Neural cell (in vitro differentiated cells): ENCODE results near the gene PRKAR1B. TPM values are rescaled to one million over a fixed set of nuclear protein-coding genes. Genes with fewer than 3 reads are reported as not detected.

ENCODE experiments used
- H2AFZ ChIP-seq: fragments of 200-600, 300-800 bp; sonication (generic), shearing (Covaris generic); 2 replicates; pipeline ENCODE4 v1.6.0; 2014; ENCODE audit warnings: low read depth, mild to moderate bottlenecking, antibody characterized with exemption, low read length, moderate library complexity
- H3F3A ChIP-seq: fragments of 200-600 bp; shearing (Covaris generic); 2 replicates; pipeline ENCODE4 v1.6.1; 2016; ENCODE audit warnings: mild to moderate bottlenecking, moderate library complexity, mixed read lengths, antibody characterized with exemption, low read length; ENCODE audit not compliant: insufficient read depth, poor library complexity, severe bottlenecking
- H3K27ac ChIP-seq: fragments of 200-600, 300-800 bp; sonication (generic), shearing (Covaris generic); 2 replicates; pipeline ENCODE4 v1.5.1; 2014; ENCODE audit warnings: mild to moderate bottlenecking, low read length, moderate library complexity
- H3K27me3 ChIP-seq: fragments of 300-800, 200-600 bp; sonication (generic), shearing (Covaris generic); 2 replicates; pipeline ENCODE4 v1.6.0; 2014; ENCODE audit warnings: mild to moderate bottlenecking, low read depth, low read length, moderate library complexity; ENCODE audit not compliant: insufficient read depth
- H3K36me3 ChIP-seq: fragments of 300-800, 200-600 bp; sonication (generic), shearing (Covaris generic); 2 replicates; pipeline ENCODE4 v1.5.1; 2014; ENCODE audit warnings: mild to moderate bottlenecking, antibody characterized with exemption, low read length, moderate library complexity; ENCODE audit not compliant: insufficient read depth
- H3K4me2 ChIP-seq: fragments of 300-800, 200-600 bp; sonication (generic), shearing (Covaris generic); 2 replicates; pipeline ENCODE4 v1.6.0; 2014; ENCODE audit warnings: mild to moderate bottlenecking, low read length
- H3K4me3 ChIP-seq: fragments of 300-800, 200-600 bp; sonication (generic), shearing (Covaris generic); 2 replicates; pipeline ENCODE4 v1.5.1; 2014; ENCODE audit warnings: mild to moderate bottlenecking, low read length, moderate library complexity
- H3K79me2 ChIP-seq: fragments of 200-600 bp; shearing (Covaris generic); replicated peaks from 2 replicates; pipeline ENCODE4 v1.6.0; 2014; ENCODE audit warnings: mild to moderate bottlenecking, low read length, moderate library complexity; ENCODE audit not compliant: insufficient read depth
- H3K9ac ChIP-seq: fragments of 300-800, 200-600 bp; sonication (generic), shearing (Covaris generic); 2 replicates; pipeline ENCODE4 v1.6.1; 2016; ENCODE audit warnings: mild to moderate bottlenecking, low read length, mixed read lengths
- H3K9me2 ChIP-seq: fragments of 200-600 bp; shearing (Covaris generic); 2 replicates; pipeline ENCODE4 v1.6.1; 2016; ENCODE audit warnings: mild to moderate bottlenecking, low read length, mixed read lengths; ENCODE audit not compliant: insufficient read depth
- H3K9me3 ChIP-seq: fragments of 200-600, 300-800 bp; sonication (generic), shearing (Covaris generic); 2 replicates; pipeline ENCODE4 v1.6.1; 2016; ENCODE audit warnings: mild to moderate bottlenecking, mixed run types, low read length, moderate library complexity, mixed read lengths
- H4K20me1 ChIP-seq: fragments of 200-600 bp; shearing (Covaris generic); 2 replicates; pipeline ENCODE4 v1.6.1; 2016; ENCODE audit warnings: mild to moderate bottlenecking, mixed run types; ENCODE audit not compliant: insufficient read depth
- CTCF ChIP-seq: fragments of 450-650 bp; IDR thresholded peaks from 2 replicates; pipeline ENCODE4 v1.5.1; 2014; ENCODE audit warnings: antibody characterized with exemption, mild to moderate bottlenecking, moderate library complexity; ENCODE audit not compliant: poor library complexity, severe bottlenecking
- EP300 ChIP-seq: fragments of 450-650 bp; conservative IDR thresholded peaks from 2 replicates; pipeline ENCODE4 v1.6.1; 2014; ENCODE audit warnings: antibody characterized with exemption, mild to moderate bottlenecking, moderate library complexity; ENCODE audit not compliant: poor library complexity, severe bottlenecking
- EZH2 ChIP-seq: fragments of 200-600, 300-800 bp; shearing (Covaris generic), sonication (generic); IDR thresholded peaks from 2 replicates; pipeline ENCODE4 v1.6.1; 2014; ENCODE audit warnings: antibody characterized with exemption, low read length, borderline replicate concordance, mild to moderate bottlenecking; ENCODE audit not compliant: insufficient read depth, poor library complexity, severe bottlenecking
- MXI1 ChIP-seq: fragments of 450-650 bp; conservative IDR thresholded peaks from 2 replicates; pipeline ENCODE4 v1.6.1; 2014; ENCODE audit warnings: antibody characterized with exemption, mild to moderate bottlenecking; ENCODE audit not compliant: poor library complexity, severe bottlenecking
- POLR2AphosphoS5 ChIP-seq: IDR thresholded peaks from 2 replicates; pipeline ENCODE4 v1.6.1; 2012
- RAD21 ChIP-seq: fragments of 450-650 bp; conservative IDR thresholded peaks from 2 replicates; pipeline ENCODE4 v1.6.1; 2014; ENCODE audit warnings: antibody characterized with exemption, mild to moderate bottlenecking, moderate library complexity
- REST ChIP-seq: IDR thresholded peaks from 2 replicates; pipeline ENCODE4 v1.6.1; 2012; ENCODE audit warnings: borderline replicate concordance
- SMC3 ChIP-seq: fragments of 450-650 bp; conservative IDR thresholded peaks from 2 replicates; pipeline ENCODE4 v1.6.1; 2014; ENCODE audit warnings: antibody characterized with exemption, mild to moderate bottlenecking, moderate library complexity; ENCODE audit not compliant: poor library complexity
- TAF1 ChIP-seq: IDR thresholded peaks from 2 replicates; pipeline ENCODE4 v1.6.1; 2012; ENCODE audit warnings: low read depth
- polyA plus RNA-seq: library from polyadenylated mRNA; depleted of rRNA; stranded (reverse); fragments of >200 nt; gene quantifications from 2 replicates; pipeline ENCODE4 v1.2.3, GENCODE V29; 2014

The PRKAR1B gene
- polyA plus RNA-seq, 1 donor from 2014 or later: 38.6 TPM

- Histone ChIP-seq H3K79me2 (no peaks in the 10 kb centered on the region), H4K20me1 (no peaks in the 10 kb centered on the region), H2AFZ (no peak overlapping the region), H3F3A (no peaks in the 10 kb centered on the region), H3K4me3 (no peak overlapping the region), H3K9me2 (no peaks in the 10 kb centered on the region), H3K9me3 (no peaks in the 10 kb centered on the region), H3K27me3 (no peaks in the 10 kb centered on the region), H3K27ac (no peak overlapping the region), H3K9ac (no peak overlapping the region), H3K36me3 (no peaks in the 10 kb centered on the region), H3K4me2 (no peak overlapping the region)
- TF ChIP-seq MXI1 (no peak), SMC3 (no peak), EZH2 (no peak), EP300 (no peak)
These were observed 219.3 kb downstream of the PRKAR1B start for GRCh38 chr7:507623-508300.

- Histone ChIP-seq H2AFZ (no peak overlapping the region), H4K20me1 (no peaks in the 10 kb centered on the region), H3F3A (no peaks in the 10 kb centered on the region), H3K9me3 (no peaks in the 10 kb centered on the region), H3K4me2 (no peak overlapping the region), H3K79me2 (no peaks in the 10 kb centered on the region), H3K27me3 (no peaks in the 10 kb centered on the region), H3K9ac (no peak overlapping the region), H3K36me3 (no peaks in the 10 kb centered on the region), H3K9me2 (no peaks in the 10 kb centered on the region), H3K4me3 (no peak overlapping the region), H3K27ac (no peak overlapping the region)
- TF ChIP-seq REST (no peak), CTCF (no peak), RAD21 (no peak), POLR2AphosphoS5 (no peak), SMC3 (no peak), TAF1 (no peak), EP300 (no peak), EZH2 (no peak), MXI1 (no peak)
These were observed 220.0 kb downstream of the PRKAR1B start for GRCh38 chr7:506921-507622.
